ENCODE results near the gene SH2D5.

The SH2D5 gene

DNA sequence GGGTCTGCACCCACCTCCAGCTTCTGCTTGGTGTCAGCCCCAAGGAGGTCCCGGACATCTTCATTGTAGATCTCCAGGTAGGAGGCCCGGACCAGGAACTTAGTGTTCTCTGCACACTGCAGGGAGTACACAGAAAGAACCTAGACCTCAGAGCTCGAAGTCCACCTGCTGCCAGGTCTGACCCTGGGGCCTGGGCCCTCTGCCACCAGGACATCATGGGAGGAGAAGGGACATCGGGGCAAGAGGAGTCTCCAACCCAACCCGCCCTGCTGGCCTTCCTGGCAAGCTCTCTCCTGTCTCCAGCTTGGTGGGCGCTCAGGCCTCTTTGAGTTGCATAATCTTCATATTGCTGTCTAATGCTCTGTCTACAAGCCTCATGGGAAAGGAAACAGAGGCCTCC, 19.1 kb downstream of the SH2D5 start:
- no peak for DNase-seq (ENCODE audit: low read depth in 2 of 2)

DNA sequence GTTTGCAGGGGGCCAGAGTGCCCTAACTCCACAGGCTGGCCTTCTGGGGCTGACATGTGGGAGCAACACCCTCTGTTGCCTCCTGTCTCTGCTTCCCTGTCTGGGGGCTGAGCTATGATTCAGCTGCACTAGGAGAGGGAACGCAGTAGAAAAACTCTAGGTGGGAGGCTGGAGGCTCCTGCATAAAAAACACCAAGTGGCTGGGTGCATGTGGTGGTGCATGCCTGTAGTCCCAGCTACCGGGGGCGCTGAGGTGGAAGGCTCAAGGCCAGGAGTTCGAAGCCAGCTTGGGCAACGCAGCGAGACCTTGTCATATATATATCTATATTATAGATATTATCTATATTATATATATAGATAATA, 20.3 kb downstream of the SH2D5 start:
- no peak for DNase-seq (ENCODE audit: low read depth in 2 of 2)

DNA sequence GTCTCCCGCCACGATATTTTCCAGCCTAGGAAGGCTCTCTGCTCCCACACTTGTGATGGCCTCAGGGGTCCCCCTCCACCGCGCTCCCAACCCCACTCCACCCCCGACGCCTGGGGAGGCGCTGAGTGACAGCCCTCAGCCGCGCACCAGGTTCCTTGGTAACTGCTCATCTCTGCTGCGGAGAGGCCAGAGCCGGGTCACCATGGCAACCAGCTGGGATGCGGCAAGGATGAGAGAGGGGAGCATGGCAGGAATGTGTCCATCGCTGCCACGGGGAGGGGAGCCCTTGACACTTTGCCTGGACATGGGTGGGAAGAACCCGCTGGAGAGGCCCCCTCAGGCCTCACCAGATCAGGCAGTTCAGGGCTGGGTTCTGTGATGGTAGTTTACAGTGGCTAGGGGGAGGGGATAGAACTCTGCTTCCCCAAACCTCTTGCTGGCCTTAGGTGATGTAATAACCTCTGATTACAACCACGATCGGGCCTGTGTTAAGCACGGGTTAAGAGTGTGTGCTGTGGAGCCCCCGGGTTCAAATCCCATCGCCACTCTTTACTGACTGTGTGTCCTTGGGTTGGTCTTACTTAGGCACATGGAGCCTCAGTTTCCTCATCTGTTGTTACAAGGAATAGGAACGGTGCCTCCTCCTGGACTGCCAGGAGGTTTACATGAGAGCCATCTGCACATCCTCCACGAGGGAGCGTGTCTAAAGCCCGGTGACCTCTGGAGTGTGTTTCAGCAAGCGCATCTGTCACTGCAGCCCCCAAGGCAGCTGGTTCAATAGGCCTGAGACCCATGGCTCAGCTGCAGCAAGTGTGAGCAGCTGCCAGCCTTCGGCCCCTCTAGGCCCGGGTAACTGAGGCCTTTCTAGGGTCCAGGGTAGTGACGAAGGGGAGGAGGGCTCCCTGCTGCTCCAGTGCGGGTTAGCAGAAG, 21.0 kb downstream of the SH2D5 start:
- no peak for DNase-seq (ENCODE audit: low read depth in 2 of 2)

DNA sequence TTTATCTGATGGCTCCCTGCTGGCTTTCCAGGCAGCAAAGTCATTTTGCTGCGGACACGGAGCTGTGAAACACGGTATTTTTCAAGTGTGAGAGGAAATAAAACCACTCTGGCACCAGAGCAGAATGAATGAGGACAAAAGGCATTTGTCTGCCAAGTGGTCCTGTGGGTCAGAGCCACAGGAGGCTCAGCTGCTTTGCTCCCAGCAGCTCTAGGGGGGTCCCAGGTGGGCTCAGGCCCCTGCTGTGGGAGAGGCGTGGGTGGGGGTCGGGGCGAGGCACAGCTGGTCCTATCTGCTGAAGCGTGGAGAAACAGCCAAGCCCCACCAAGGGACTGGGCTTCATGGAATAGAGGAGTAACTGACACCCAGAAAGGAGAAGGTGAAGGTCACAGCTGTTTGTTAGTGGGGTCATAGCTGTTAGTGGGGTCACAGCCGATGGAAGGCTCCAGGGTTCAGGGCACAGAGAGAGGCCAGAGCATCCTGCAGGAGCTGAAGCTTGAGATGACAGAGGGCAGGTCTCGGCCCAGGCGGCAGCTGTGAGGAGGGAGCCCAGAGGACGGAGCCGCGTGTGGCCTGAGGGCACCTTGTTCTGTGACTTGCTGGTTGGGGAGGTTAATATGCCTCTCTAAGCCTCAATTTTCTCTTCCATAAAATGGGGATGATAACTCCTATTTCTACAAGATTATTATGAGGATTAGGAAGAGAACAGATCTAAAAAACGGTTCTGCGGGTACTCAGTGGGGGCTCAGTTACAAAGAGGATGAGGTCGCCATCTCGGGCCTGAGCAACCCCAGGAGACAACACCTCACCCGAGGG, 21.8 kb downstream of the SH2D5 start:
- DNase-seq (ENCODE audit: low read depth in 2 of 2): no peak

DNA sequence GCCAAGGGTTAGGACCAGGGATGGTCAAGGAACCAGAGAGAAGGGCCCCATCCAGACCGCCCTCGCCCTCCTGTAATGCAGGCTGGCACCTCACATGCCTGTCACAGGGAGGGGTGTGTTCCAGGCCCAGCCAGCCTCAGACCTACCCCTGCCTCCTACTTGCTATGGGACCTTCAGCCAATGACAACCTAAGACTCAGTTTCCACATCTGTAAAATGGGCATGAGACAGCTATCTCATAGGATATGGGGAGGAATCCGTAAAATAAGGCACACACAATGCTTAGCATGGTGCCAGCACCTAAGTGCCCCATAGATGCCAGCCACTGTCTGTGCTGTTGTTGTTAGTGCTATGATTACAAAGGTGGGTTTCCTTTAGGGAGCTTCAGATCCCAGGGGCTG, 22.6 kb downstream of the SH2D5 start:
- no peak for DNase-seq (ENCODE audit: low read depth in 2 of 2)

DNA sequence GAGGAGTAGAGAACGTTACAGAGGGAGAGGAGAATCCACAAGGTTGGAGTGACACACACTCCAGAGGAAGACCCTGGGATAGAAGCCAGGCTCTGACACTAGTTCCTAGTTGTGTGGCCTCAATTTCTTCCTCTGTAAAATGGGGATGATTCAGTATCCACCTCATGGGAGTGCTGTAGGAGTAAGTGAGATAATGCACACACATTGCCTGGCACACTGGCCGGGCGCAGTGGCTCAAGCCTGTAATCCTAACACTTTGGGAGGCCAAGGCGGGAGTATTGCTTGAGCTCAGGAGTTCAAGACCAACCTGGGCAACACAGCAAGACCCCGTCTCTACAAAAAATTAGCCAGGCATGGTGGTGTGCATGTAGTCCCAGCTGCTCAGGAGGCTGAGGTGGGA, 23.6 kb downstream of the SH2D5 start:
- no peak for DNase-seq (ENCODE audit: low read depth in 2 of 2)

DNA sequence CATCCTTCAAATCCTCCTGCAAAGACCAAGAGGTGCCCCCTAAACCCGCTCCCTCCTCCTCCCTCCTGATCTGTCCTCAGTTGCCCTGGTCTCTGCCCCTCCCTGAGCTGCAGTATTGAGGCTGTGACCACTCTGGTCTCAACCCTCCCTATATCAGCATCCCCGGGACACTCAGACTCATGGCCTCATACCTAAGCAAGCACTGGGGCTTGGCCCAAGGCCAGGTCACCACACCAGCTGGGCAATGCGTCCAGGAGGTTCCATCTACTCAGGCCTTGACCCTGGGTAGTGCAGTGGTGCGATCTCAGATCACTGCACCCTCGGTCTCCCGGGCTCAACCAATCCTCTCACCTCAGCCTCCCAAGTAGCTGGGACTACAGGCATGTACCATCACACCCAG, 24.4 kb downstream of the SH2D5 start:
- no peak for DNase-seq (ENCODE audit: low read depth in 2 of 2)

DNA sequence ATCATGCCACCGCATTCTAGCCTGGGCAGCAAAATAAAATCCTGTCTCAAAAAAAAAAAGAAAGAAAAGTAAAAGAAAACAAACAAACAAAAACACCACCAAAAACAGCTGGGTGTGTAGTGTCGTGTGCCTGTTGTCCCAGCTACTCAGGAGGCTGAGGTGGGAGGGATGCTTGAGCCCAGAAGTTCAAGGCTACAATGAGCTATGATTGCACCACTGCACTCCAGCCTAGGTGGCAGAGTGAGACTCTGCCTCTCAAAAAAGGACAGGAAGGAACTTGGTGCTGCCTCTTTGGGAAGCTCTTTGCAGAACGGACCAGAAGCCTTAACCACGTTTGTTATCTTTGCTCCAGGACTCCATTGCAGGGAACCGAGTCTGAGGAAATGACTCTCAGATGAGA, 25.7 kb downstream of the SH2D5 start:
- DNase-seq (ENCODE audit: low read depth in 2 of 2): no peak

DNA sequence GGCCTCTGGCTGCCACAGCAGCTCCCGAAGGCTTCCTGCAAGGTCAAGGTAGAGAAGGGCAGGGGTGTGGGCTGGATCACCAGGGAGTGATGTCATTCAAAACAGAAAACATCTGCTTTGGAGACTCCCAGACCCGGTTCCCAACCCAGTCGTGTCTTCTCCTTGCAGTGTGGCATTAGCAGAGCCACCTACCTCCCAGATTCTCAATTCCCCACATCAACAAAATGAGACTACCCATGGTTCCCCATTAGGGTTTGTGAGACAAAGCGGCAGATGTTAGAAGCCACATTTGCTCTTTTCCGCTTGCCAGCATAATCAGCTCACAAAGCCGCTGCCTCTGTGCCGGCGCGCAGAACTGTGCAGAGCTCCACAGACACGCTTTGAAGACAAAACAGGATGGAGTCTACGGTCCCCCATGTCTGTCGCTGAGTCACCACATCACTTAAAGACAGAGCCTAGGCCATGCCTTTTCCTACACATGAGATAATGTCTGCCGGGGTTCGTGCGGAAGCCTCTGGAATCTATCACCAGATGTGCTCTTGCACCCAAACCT, 27.2 kb downstream of the SH2D5 start:
- DNase-seq (ENCODE audit: low read depth in 2 of 2): no peak

DNA sequence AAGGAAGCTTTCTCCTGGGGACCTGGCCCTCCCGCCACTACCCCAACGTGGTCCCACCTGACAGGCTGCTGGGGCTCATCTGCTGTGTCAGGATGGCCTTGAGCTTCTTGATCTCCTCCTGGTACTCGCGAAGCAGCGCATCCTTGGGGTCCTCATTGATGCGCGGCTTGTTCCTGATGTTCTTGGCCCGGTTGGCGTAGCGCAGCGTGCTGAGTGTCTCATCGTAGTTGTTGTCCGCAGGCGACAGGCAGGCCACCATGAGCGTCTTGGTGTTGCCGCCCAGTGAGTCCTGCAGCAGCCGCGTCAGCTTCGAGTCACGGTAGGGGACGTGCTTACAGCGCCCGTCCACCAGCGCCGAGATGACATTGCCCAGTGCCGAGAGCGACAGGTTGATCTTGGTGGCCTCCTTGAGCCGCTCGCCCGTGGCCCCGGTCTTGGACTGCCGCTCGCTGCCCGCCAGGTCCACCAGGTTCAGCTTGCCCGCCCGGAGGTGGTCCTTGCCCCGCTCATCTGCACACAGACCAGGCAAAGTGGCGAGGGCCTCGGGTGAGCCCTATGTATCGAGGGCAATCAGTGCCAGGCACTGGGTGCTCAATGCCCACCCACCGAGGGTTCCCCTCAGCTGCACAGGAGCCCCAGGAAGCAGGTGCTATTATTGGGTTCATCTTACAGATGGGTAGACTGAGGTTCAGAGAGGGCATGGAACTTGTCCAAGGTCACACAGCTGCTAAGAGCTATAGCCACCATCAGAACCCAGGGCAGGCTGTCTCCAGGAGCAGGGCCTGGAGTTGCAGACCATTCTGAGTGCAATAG, 27.9 kb downstream of the SH2D5 start:
- DNase-seq (ENCODE audit: low read depth in 2 of 2): no peak

DNA sequence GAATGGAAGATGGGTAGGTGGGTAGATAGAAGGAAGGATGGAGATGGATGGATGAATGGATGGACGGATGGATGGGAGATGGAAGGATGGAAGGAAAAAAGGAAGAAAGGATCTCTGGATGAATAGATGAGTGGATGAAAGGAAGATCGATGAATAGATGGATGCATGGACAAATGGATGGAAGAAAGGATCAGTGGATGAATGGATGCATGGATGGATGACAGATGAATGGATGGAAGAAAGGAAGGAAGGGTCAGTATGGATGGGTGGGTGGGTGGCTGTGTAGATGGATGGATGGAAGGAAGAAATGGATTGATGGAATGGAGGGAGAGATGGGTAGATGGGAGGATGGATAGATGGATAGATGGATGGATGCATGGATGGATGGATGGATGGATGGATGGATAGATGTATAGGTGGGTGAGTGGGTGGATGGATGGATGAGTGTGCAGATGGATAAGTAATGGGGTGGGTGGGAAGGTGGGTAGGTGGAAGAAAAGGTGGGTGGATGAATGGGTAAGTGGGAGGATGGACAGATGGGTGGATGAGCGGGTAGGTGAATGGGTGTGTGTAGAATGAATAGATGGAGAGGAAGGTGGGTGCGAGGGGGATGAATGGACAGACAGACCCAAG, 29.3 kb downstream of the SH2D5 start:
- no peak for DNase-seq (ENCODE audit: low read depth in 2 of 2)

DNA sequence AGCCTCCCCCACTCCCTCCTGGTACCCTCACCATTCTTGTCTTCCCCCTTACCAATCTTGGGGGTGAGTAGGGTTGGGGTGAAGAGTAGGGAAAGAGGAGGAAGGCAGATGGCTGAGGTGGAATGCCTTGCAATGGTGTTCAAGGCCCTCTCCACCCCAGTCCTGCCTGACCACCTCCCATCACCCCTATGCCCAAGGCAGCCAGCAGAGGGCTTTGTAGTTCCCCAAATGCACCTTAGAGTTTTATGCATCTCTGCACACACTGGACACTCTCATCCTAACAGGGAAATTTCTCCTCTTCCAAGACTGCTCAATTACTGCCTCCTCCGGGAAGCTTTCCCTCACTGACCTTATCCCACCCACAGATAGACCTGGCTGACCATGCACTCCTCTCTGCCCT, 30.1 kb downstream of the SH2D5 start:
- DNase-seq (ENCODE audit: low read depth in 2 of 2): no peak

DNA sequence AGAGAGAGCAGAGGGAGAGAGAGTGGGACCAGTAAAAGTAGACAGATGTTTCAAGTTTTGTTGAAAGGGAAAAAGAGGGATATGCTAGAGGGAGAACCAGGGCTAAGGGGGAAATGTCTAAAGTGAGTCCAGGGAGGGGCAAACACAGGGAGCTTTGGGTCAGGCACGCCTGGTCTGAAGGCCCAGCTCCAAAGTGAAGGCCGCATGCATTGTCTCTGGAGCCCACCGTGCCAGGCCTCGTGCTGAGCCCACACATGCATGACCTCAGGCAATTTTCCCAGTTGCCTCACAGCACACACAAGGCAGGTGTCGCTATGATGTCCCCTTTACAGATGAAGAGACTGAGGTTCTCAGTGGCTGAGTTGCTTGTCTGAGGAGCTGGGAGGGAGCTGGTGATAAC, 30.7 kb downstream of the SH2D5 start:
- no peak for DNase-seq (ENCODE audit: low read depth in 2 of 2)

DNA sequence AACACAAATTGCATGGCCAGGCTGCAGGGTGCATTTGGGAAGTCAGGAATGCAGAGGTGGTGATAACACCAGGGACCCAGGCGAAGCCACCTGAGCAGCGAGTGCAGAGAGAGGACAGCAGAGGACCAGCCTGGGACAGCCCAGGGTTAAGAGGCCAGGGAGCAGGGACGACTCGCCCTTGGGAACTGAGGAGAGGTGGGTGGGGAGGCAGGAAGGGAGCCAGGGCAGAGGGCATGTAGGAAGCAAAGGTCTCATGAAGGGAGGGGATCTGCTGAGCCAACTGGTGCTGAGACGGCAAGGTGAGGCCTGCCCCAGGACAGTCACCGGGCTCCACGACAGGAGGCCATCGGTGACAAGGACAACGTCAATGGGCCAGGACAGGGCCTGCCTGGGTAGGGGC, 31.1 kb downstream of the SH2D5 start:
- DNase-seq (ENCODE audit: low read depth in 2 of 2): no peak

DNA sequence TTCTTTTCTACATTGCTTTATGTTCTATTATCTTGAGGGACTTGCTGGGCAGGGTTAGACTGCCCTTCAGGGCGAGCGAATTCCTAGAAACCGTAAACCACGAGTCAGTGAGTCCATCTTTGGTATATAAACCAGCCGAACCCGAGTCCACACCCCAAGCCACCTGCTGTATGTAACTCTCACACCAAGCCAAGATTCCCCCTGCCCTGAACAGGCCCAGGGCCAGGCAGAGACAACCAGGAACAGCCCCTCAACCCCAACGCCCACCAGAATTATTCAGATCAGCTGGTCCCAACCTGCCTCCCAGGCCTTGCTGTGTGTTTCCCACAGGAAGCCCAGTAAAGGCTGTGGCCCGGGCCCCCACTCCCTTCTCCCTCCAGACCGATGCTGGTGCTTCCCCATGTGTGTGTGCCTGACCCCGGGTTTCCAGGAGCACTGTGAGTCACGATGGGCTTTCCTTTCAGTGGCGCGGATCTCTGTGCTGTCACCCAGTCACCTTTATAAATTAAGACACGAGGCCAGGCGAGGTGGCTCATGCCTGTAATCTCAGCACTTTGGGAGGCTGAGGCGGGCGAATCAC, 31.8 kb downstream of the SH2D5 start:
- no peak for DNase-seq (ENCODE audit: low read depth in 2 of 2)

DNA sequence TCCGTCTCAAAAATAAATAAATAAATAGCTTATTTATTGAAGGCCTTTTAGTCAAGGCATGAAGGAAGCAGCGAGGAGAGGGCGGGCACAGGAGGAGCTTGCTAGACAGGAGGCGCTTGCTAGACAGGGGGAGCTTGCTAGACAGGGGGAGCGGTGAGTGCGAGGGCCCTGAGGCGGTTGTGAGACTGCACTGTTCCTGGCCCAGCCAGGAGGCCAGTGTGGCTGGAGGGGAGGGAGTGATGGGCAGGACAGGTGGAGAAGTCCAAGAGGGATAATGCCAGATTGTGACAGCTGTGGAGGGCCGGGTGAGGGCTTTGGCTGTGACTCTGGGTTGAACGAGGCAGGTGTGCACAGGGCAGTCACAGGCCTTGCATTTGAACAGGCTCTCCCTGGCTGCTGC, 32.9 kb downstream of the SH2D5 start:
- DNase-seq (ENCODE audit: low read depth in 2 of 2): no peak

DNA sequence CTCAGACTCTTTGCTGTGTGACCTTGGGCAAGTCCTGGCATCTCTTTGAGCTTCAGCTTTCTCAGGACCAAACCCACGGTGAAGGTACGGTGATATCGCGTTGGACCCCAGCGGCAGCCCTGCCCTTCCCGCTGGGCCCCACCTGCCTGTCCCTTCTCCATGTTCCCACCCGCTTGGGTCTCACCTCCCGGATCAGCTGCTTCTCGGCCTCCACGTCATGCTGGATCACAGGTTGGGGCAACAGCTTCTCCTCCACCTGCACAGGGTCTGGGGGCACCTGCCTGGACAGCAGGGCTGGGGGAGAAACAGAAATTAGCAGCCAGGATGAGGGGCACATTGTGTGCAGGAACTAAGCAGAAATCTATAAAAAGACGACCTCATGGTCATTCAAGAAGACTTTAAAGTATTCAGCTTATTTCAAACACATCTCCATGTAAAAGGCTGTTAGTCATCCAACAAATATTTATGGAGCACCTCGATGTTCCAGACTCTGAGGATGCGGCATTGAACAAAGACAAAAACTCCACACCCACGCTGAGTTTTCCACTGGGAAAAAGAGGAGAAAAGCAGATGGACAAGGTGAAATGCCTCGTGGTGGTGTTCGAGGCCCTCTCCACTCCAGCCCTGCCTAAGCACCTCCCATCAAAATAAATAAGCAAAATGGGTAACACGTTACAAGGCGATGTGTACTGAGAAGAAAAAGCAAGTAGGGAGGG, 34.1 kb downstream of the SH2D5 start:
- no peak for DNase-seq (ENCODE audit: low read depth in 2 of 2)

DNA sequence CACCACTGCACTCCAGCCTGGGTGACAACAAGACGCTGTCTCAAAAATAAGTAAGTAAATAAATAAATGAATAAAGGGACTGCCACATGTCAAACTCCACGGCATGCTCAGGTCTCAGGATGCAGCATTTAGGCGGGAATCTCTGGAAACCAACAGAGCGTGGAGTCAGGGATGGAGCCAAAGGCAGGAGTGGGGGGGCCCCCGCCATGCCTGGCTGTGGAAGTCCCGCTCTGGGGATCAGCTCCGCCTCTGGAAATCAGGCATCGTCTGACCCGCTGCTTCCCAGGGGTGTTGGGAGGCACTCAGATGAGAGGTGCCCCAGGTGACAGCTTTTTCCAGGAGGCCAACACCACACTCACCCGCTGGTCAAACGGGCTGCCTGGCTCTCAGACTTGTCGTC, 34.9 kb downstream of the SH2D5 start:
- no peak for DNase-seq (ENCODE audit: low read depth in 2 of 2)

DNA sequence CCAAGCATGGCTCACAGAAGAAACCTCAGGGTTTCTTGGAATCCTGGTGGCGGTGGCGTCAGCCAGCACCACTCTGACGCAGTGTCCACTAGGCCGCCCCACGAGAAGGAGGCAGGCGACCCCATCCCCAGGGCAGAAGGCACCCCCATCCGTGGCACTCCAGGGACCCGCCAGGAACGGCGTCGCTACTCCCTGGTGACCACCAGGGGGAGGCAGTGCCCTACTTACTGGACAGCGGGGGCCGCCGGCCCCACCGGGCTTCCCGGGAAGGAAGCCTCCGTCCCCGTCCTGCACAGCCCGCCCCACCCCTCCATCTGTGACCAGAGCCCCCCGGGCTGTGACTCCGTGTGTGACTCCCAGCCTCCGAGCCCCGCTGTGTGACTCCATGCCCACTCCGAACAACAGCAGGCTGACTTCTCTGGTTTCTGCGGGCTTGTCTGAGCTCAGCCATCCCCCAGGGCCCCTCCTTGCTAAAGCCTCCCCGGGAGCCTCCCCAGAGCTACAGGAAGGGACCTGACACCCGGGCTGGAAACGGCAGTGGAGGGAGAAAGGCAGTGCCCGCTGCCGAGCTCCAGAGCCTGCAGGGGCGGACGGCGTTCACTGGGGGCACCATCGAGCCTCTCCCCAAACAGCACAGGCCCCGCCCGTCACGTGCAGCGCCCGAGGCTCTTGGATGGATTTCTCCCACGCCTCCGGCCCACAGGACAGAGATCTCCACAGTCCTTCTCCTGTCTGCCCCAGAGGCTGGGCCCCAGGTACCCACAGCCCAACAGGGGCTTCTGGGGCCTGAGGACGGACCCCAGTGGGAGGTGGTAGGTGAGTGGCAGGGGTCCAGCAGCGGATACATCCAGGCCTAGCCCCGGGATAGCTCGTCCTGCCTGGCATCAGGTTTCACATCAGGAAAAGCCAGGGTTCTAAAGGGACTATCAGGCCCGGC, 35.8 kb downstream of the SH2D5 start:
- DNase-seq (ENCODE audit: low read depth in 2 of 2): peak; percentile 64
